ENCODE results near the gene LGI1. TPM values are rescaled to one million over a fixed set of nuclear protein-coding genes. Genes with fewer than 3 reads are reported as not detected.

The LGI1 gene
- total RNA-seq: not detected

DNA sequence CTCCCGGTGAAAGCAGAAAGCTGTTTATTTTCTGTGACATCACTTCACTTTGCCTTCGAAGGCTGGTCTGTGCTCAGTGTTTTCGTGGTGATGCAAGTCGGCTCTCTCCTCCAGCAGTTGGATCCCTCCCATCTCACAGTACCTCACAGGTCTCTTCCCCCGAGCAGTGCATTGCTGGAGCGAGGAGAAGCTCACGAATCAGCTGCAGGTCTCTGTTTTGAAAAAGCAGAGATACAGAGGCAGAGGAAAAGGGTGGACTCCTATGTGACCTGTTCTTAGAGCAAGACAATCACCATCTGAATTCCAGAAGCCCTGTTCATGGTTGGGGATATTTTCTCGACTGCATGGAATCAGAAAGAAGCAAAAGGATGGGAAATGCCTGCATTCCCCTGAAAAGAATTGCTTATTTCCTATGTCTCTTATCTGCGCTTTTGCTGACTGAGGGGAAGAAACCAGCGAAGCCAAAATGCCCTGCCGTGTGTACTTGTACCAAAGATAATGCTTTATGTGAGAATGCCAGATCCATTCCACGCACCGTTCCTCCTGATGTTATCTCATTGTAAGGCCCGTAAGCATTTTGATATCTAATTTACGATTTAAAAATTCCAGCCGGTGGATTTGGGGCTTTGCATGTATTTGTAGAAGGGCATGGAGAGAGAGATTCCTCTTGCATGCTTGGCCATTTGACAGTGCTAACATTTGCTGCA is at the start of gene LGI1:
LGI1 (plus strand) TSS at position 136 of the 707 bp plus-strand sequence; CDS start at position 345, 209 bp downstream.
- TF ChIP-seq EP300 (IDR thresholded peaks at IDR 0.05): no peak
- TF ChIP-seq, protein P1, sequence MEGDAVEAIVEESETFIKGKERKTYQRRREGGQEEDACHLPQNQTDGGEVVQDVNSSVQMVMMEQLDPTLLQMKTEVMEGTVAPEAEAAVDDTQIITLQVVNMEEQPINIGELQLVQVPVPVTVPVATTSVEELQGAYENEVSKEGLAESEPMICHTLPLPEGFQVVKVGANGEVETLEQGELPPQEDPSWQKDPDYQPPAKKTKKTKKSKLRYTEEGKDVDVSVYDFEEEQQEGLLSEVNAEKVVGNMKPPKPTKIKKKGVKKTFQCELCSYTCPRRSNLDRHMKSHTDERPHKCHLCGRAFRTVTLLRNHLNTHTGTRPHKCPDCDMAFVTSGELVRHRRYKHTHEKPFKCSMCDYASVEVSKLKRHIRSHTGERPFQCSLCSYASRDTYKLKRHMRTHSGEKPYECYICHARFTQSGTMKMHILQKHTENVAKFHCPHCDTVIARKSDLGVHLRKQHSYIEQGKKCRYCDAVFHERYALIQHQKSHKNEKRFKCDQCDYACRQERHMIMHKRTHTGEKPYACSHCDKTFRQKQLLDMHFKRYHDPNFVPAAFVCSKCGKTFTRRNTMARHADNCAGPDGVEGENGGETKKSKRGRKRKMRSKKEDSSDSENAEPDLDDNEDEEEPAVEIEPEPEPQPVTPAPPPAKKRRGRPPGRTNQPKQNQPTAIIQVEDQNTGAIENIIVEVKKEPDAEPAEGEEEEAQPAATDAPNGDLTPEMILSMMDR (IDR thresholded peaks at IDR 0.05): no peak
- TF ChIP-seq POLR2AphosphoS5 (IDR thresholded peaks at IDR 0.05): no peak
- TF ChIP-seq POLR2A (IDR thresholded peaks at IDR 0.05): no peak
- Histone ChIP-seq H3K9me3 (no peaks in the 10 kb centered on the region), H3K36me3 (no peaks in the 10 kb centered on the region), H3K4me1 (peaks cover 0 to 3% (median 0%) of the 10 kb centered on the region in 4 donors), H3K27ac (no peak within 1 kb of the TSS), H3K27me3 (no peaks in the 10 kb centered on the region), H3K4me3 (no peak within 1 kb of the TSS)
- DNase-seq (no peak), ATAC-seq (ENCODE audit: low FRiP score in 2 of 2) (peak in 1 of 2 donors; percentile 61)
- WGBS, 2 donors: 27 to 40% methylated on average over 15 to 16 of the region's 16 CpGs

DNA sequence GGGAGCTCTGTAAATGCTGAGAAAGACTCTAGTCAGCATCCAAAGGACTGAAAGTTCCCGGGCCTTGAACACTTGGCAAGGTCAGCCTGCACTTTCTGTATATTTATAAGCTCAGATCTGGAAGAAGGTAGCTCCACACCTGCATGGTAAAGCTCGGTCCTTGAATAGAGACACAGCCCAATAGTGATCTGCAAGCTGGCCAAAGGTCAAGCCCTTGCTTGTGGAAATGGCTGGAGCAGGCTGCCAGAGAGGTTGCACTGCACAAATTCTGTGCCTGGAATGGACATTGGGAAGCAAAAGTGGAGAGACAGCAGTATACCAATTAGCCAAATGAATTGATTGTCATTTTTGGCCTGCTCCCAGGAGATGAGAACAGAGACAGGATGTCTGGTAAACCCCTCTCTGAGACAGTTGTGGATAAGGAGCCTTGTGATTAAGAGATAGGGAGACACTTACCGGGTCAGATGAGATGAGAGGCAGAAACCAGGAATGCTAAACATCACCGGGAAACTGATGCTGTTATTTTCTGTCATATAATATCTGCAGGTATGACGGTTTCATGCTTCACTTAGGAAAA is 47.3 kb upstream of the LGI1 start:
- Histone ChIP-seq H3K36me3 (no peaks in the 10 kb centered on the region), H3K9me3 (no peaks in the 10 kb centered on the region), H3K4me3 (no peak overlapping the region), H3K27ac (no peak overlapping the region), H3K4me1 (no peaks in the 10 kb centered on the region), H3K27me3 (no peaks in the 10 kb centered on the region)
- DNase-seq (no peak), ATAC-seq (ENCODE audit: low FRiP score in 2 of 2) (no peak)
- TF ChIP-seq, protein P1 (IDR thresholded peaks at IDR 0.05): no peak
- TF ChIP-seq POLR2AphosphoS5 (IDR thresholded peaks at IDR 0.05): no peak
- no peak for TF ChIP-seq POLR2A (IDR thresholded peaks at IDR 0.05)
- TF ChIP-seq EP300 (IDR thresholded peaks at IDR 0.05): no peak
- 65 to 67% methylated on average over 5 of the region's 5 CpGs for WGBS, 2 donors

DNA sequence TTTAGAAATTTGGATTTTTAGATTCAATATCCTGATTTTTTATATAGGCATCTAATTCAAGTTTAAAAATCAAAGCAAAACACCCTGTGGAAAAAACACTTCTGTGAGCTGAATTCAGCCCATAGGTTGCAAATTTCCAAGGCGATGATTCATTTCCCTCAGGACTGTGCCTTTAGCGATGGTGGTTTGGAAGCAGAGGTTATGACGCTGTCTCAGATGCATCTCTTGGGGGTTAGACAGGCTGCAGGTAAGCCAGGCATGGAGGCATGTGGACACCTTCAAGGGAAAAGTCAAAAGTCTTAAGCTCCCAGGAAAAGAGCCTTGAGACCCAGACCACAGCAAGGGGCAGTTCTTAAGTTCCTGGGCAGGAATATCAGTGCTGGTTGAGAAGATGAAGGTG is 45.8 kb upstream of the LGI1 start:
- Histone ChIP-seq H3K27me3 (no peaks in the 10 kb centered on the region), H3K27ac (no peak overlapping the region), H3K4me3 (no peak overlapping the region), H3K4me1 (no peaks in the 10 kb centered on the region), H3K9me3 (no peaks in the 10 kb centered on the region), H3K36me3 (no peaks in the 10 kb centered on the region)
- WGBS, 2 donors: 61% methylated on average over 3 of the region's 3 CpGs
- TF ChIP-seq EP300 (IDR thresholded peaks at IDR 0.05) (no peak), POLR2A (IDR thresholded peaks at IDR 0.05) (no peak), POLR2AphosphoS5 (IDR thresholded peaks at IDR 0.05) (no peak)
- TF ChIP-seq, protein P1 (IDR thresholded peaks at IDR 0.05): no peak
- ATAC-seq (ENCODE audit: low FRiP score in 2 of 2) (no peak), DNase-seq (no peak)

DNA sequence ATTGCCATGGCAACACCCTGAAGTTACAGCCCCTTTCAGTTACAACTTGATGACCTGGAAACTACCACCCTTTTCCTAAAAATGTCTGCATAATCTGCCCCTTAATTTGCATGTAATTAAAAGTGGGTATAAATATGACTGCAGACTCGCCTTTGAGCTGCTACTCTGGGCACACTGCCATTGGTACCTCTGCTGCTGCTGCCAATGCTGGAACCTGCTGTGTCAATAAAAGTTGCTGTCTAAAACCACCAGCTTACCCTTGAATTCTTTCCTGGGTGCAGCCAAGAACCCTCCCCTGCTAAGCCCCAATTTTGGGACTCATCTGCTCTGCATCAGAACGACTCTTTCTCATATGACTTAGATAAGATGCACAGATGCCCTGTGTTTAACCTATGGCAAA is 45.1 kb upstream of the LGI1 start:
- Histone ChIP-seq H3K9me3 (no peaks in the 10 kb centered on the region), H3K4me1 (no peaks in the 10 kb centered on the region), H3K36me3 (no peaks in the 10 kb centered on the region), H3K4me3 (no peak overlapping the region), H3K27ac (no peak overlapping the region), H3K27me3 (no peaks in the 10 kb centered on the region)
- WGBS, 2 donors: 55 to 89% methylated on average over 2 of the region's 2 CpGs
- ATAC-seq (ENCODE audit: low FRiP score in 2 of 2) (no peak), DNase-seq (no peak)
- no peak for TF ChIP-seq EP300 (IDR thresholded peaks at IDR 0.05)
- TF ChIP-seq POLR2AphosphoS5 (IDR thresholded peaks at IDR 0.05): no peak
- TF ChIP-seq POLR2A (IDR thresholded peaks at IDR 0.05): no peak
- TF ChIP-seq, protein P1 (IDR thresholded peaks at IDR 0.05): no peak
